HG02759 (cell line): ENCODE results near the gene EIPR1.
"Not testable (repeated sequence)": the region's sequence is repeated elsewhere in the genome, so short reads cannot be mapped to it uniquely, and the experiment has no call there.

Source experiments
- ATAC-seq: cut with Tn5 transposase; IDR thresholded peaks from one replicate; pipeline ENCODE4 v1.9.1; 2021; ENCODE audit warnings: mild to moderate bottlenecking, moderate library complexity; ENCODE audit not compliant: unreplicated experiment

EIPR1 gene

DNA sequence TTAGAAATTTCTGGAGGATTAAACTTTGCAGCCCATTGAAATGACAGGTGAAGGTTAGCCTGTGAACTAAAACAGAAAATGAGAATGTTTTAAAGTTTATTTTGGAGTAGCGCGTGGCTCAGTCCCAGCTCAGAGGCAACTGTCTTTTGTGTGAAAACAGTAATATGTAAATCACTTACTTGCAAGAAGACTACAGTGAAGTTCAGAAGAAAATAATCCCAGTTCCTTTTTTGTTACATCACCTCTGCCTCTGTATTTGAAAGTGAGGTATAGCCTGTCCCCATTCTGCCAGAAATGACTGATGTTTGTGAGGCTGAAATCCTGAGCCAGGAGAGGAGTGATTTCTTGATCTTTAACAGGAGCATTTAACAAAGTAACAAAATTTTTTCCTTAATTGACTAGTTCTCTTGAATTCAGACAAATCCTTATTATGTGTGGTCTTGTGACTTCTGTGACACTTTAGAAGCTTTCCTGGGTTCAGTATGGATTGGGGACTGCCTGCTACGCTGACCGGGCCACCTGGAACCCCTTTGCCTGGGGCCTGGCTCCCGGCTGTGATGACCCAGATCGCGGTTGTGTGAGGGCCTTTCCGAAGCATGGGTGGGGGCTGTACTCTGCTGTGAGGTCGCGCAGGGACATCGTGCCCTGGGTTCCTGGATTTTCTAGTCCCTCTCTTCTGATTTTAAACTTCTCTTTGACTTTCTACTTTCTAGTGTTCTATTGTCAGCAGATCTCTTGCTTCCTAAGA lies 26.1 kb upstream of the EIPR1 start:
- ATAC-seq, result peak; percentile 96

DNA sequence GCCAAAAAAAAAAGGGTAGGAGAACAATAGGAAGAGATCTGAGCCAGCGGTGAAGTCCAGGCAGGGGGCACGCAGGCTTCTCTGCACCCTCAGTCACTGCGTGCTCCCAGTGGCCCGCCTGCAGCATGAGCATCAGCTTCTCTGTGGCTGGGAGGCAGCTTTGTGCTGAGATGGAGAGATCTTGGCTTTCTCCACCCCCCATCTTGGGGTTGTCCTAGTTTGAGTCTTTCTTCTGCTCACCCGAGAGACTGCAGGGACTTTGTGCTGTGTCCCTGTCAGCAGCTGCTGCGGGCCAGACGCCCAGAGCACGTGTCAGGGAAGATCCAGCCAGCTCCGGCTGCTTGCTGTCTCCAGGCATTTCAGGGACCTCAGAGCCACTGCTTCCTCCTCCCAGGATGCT lies 22.2 kb upstream of the EIPR1 start:
- no peak for ATAC-seq

DNA sequence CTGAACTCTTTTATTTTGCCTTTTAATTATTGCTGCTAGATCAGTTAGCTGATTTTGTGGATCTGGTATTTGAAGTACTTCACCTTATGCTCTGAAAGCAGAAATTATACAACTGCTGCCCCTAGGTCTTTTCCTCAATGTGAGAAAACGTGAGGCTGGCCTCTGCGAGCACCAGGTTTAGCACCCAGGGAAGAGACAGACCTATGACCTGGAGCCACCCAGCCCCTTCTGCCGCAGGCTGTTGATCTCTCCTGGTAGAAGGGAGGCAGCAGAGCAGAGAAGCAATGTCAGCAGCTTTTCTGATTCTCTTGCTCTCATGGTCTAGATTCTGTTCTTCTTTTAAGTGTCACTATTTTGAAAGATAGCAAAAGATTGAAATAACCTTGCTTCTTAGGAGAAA lies 21.8 kb upstream of the EIPR1 start:
- ATAC-seq, result no peak

DNA sequence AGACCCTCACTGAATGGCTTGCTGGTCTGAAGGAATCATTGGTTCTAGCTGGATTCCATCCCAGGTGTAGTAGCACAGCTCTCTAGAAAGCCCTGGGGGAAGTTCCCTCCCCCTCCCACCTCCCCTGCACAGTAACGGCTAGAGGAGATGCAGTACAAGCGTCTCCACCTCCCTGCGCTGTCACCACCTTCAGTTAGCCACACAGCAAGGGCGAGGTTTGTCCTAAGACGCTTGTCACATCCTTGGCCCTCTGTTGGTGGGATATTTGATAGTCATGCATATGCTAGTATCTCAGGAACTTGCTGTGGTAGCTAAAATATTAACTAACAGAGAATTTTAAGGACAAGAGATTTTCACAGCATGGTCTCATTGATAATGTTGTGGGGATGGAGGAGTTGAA lies 21.2 kb upstream of the EIPR1 start:
- no peak for ATAC-seq

DNA sequence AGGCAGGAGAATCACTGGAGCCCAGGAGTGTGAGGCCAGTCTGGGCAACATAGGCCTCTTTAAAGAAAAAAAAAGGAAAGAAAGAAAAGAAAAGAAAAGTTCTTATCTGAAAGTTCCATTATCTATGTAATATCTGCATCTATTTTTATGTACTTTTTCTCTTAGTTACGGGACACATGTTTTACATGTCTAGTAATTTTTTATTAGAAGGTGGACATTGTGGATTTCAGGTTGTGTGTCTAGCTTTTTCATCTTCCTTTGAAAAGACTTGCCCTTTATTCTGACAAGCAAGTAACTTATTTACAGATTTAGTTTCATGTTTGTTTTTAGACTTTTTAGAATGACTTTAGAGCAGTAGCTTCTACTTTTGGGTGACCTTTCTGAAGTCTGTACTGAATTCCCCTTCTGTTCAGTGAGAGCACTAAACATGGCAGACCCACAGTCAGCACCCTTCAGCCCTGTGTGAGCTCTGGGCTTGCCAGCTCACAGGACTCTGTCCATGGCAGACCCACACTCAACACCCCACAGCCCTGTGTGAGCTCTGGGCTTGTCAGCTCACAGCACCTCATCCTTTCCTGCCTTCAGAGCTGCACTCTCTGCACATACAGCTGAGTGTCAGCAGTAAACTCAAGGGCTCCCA lies 19.4 kb upstream of the EIPR1 start:
- no peak for ATAC-seq

DNA sequence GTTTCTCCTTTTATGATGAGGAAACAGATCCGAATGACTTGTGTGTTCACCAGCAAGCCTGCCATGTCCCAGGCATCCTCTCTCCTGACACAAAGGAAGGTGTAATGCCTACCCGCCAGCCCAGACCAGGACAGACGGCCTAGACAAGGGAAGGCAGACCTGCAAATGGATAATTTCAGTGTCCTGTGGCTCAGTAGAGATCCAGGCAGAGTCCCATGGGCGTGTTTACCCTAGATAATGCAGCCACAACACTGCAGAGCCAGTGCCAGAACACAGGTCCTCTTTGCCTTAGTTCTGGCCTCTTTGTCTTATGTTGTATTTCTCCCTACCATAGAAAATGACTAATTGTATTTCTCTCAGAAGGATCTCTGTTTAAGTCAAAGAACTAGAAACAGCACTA lies 14.6 kb upstream of the EIPR1 start:
- no peak for ATAC-seq

DNA sequence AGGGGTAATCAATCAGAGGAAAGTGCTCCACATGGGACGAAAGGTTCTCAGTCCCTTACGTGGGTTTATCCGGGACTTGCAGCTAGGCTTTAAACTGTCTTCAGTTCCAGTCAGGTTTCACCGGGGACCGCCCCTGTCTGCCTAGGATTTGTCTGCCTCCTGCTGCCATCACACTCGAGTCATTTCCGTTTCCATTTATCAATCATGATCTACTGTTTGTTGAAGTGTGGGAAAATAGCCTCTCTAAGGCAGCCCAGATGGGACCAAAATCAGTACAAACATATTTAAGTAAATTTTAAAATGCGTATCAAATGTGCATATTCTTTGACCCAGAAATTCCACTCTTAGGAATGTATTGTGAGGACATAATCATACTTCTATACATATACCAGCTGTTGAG lies 12.4 kb upstream of the EIPR1 start:
- no peak for ATAC-seq

DNA sequence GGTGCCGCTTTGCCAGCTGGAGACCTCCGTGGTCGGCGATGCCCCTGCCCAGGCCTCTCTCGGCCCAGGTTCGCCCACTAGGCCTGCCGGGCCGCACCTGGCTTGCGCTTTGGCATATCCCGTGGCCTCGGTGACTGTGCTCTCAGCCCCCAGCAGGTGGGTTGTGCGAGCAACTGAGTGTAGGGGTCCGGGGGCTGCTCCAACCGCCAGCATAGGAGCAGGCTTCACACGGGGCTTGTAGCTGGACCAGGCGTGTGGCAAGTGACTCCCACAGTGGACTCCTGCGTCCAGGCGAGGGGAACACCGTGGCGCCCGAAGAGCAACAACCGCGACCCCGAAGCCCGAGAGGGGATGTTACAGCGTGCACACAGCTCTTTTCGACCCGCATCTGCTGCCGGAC lies 11.6 kb upstream of the EIPR1 start:
- no peak for ATAC-seq

DNA sequence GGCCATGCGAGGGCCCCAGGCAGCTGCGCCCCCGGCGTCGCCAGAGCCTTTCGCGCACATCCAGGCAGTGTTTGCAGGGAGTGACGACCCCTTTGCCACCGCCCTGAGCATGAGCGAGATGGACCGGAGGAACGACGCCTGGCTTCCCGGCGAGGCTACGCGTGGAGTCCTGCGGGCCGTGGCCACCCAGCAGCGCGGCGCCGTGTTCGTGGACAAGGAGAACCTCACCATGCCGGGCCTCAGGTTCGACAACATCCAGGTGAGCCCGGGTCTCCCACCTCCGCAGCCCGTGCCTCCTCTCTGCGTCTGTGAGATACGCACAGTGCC lies 10.8 kb upstream of the EIPR1 start:
- ATAC-seq, result no peak

DNA sequence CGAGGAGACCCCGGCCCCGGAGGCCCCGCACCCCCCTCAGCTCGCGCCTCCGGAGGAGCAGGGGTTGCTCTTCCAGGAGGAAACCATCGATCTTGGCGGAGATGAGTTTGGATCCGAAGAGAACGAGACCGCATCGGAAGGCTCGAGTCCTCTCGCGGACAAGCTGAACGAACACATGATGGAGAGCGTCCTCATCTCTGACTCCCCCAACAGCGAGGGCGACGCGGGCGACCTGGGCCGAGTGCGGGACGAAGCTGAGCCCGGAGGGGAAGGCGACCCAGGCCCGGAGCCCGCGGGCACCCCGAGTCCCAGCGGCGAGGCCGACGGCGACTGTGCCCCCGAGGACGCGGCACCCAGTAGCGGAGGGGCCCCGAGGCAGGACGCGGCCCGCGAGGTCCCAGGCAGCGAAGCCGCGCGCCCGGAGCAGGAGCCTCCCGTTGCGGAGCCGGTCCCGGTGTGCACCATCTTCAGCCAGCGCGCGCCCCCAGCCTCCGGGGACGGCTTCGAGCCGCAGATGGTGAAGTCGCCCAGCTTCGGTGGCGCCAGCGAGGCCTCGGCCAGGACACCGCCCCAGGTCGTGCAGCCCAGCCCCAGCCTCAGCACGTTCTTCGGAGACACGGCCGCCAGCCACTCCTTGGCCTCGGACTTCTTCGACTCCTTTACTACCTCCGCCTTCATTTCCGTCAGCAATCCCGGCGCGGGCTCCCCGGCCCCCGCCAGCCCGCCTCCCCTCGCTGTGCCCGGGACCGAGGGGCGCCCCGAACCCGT lies 10.2 kb upstream of the EIPR1 start:
- ATAC-seq, result no peak

DNA sequence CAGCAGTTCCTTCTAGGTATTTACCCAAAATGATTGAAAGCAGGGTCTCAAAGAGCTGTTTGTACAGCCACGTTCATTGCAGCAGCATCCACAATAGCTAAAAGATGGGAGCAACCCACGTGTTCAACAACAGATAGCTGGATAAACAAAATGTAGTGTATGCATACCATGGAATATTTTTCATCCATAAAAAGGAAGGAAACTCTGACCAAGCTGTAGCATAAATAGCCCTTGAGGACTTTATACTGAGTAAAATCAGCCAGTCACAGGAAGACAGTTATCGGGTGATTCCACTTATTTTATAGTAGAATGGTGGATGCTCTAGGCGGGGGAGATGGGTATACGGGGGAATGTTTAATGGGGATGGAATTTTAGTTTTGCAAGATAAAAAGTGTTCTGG lies 9.4 kb upstream of the EIPR1 start:
- no peak for ATAC-seq

DNA sequence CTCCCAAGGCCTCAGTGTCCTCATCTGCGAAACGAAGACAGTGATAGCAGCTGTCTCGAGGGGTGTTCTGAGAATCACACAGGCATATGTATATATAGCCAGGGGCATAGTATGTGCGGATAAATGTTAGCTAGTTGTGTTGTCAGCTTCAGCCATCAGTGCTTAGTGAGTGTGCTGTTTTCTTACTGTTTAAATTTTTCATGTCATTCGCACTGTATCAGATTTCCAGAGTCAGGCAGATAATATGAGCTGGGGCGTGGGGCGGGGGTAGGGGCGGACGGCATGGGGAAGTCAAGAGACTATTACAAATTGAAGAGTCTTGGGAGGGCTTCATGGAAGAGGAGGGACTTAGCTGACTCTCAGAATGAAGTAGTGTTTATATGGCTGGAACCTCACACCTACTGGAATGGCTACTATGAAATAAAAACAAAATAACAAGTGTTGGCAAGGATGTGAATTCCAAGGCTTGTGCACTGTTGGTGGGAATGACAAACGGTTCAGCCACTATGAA lies 8.9 kb upstream of the EIPR1 start:
- ATAC-seq, result no peak

DNA sequence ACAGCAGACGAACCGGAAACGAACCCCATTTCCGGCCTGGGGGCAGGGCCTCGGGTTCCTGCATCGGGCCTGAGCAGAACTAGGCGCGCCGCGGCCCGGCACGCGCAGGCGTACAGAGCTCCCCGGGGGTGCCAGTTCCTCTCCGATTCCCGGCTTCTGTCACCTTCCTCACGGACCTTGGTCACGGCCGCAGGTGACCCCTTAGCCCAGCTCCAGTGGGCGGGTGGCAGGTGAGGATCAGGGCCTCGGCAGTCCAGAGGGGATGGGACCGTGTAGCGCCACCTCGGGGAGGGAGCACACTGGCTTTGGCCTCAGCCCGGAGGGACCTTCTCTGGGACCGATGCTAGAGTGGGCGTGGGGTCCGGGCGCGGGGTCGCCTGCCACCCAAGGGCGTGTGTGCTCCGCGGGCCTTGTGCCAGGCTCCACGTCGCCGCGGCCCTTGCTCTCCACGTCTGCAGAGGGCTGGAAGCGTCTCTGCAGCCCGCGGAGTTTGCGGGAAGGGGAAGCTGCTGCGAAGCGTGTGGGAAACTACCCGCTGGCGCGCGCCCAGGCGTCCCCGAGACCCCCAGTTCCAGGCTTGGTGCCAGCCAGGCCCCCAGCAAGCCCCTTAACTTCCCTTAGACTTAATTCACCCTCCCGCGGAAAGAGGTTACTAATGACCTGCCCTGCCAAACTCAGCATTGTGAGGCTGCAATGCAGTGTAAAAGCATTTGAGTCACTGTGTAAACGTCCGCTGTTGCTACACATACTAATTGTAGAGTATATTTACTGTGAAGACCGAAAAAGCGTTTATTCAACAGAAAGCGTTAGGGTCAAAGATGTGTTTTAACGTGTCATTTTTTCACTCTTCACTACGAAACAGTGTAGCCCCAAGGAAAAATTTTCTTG lies 2.3 kb upstream of the EIPR1 start, which contains the start of gene TRAPPC12:
TRAPPC12 (plus strand) TSS at position 48 of the 888 bp plus-strand sequence. CDS start 7,930 bp downstream, outside the sequence.
- peak; percentile 77 for ATAC-seq

DNA sequence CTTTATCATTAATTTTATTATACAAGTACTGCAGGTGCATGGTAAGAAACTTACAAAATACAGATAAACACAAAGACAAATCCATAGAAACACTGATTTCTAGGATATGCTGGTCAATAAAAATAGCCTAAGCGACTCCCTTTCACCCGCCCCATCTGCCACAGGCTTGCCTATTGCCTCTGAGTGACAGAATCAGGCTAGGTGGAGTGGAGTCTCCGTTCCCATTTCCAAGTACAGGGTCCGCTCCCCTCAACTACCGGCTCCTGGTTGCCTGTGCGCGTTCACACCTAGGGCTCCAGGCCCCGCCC lies 1.7 kb upstream of the EIPR1 start:
- no peak for ATAC-seq

DNA sequence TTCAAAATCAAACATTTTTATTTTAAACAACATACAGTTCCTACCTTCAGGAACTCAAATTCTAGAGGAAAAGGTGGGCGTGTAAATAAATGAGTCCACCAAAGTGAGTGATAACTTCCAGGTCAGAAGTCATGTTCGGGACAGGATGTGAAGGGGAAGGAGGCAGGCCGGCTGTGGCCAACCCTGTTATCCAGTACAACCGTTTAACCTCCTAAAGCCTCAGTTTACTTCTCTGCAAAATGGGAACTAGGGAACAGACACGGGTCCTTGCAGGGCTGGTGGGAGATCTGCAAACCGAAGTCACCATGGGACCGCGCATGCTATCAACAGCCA lies 373 bp downstream of the EIPR1 start:
- ATAC-seq, result peak; percentile 16

DNA sequence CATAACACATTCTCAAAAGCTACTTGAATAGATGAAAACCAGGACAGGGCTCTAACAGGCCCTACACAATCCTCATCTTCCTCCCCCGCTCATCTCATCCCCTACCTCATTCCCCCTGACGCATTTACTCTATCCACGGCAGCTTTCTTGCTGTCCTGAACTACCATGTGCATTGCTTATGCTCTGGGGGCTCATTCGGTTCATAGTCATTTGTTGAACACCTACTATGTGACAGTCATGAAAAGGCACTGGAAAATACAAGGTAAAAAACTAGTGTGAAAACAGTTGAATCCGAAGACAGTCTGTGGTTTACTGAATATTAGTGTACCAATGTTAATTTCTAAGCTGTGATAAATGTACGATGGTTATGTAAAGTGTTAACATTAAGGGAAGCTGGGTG lies 797 bp downstream of the EIPR1 start:
- ATAC-seq, result no peak

DNA sequence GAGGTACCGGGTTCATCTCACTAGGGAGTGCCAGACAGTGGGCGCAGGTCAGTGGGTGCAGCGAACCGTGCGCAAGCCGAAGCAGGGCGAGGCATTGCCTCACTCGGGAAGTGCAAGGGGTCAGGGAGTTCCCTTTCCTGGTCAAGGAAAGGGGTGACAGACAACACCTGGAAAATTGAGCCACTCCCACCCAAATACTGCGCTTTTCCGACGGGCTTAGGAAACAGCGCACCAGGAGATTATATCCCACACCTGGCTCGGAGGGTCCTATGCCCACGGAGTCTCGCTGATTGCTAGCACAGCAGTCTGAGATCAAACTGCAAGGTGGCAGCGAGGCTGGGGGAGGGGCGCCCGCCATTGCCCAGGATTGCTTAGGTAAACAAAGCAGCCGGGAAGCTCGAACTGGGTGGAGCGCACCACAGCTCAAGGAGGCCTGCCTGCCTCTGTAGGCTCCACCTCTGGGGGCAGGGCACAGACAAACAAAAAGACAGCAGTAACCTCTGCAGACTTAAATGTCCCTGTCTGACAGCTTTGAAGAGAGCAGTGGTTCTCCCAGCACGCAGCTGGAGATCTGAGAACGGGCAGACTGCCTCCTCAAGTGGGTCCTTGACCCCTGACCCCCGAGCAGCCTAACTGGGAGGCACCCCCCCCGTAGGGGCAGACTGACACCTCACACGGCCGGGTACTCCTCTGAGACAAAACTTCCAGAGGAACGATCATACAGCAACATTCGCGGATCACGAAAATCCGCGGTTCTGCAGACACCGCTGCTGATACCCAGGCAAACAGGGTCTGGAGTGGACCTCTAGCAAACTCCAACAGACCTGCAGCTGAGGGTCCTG lies 8.1 kb downstream of the EIPR1 start:
- not testable (repeated sequence) for ATAC-seq

DNA sequence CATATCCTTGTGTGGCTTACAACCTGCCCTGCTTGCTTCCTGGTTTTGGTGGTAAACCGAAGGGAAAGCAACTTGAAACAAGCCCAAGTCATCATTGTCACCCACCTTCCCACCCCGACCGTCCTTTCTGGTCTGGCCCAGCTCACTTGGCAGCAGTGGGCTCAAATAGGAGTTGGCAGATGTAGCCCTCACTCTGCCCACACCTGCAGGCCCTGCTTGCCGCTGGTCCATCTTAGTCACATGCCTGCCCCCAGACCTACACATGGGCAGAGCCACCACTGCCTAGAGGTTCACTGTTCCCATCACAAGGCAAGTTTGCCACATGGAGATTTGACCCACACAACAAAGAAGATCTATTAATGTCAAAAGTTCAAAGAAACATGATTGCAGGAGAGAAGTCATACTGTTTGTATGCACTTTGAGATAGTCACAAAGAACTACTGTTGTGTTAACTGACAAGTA lies 9.3 kb downstream of the EIPR1 start:
- ATAC-seq, result no peak

DNA sequence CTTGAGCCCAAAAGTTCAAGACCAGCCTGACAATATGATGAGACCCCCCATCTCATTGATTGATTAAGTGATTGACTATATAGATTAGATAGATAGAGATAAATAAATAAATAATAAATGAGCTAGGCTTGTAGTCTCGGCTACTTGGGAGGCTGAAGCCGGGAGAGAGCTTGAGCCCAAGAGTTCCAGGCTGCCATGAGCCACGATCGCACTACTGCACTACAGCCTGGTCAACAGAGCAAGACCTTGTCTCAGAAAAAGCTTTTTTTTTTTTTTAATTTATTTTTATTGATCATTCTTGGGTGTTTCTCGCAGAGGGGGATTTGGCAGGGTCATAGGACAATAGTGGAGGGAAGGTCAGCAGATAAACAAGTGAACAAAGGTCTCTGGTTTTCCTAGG lies 12.4 kb downstream of the EIPR1 start:
- ATAC-seq, result no peak
